Fibroblast of lung (primary cell): ENCODE measurements around the gene TMEM215.

Source experiments
- CTCF ChIP-seq, 2 donors: IDR thresholded peaks in 1 of 2; conservative IDR thresholded peaks in 1 of 2; 1 replicate in 1 of 2; 2 replicates in 1 of 2; pipeline ENCODE4 v1.5.1; 2011 to 2012; ENCODE audit warnings: low read length in 2 of 2, control low read depth in 1 of 2, inconsistent platforms in 1 of 2, low read depth in 1 of 2, mild to moderate bottlenecking in 1 of 2
- EZH2 ChIP-seq: IDR thresholded peaks from 2 replicates; pipeline ENCODE4 v1.5.1; 2012; ENCODE audit warnings: low read length, control low read depth, mild to moderate bottlenecking; ENCODE audit errors: missing control alignments

- TF ChIP-seq CTCF (conservative IDR thresholded peaks at IDR 0.05 in 1 of 2, IDR thresholded peaks at IDR 0.05 in 1 of 2; ENCODE audit: low read depth in 1 of 2, low read length in 2 of 2) (no peak), EZH2 (no peak)
Measured at GRCh38 chr9:32742296-32742695, 41.0 kb upstream of the TMEM215 start.
